Right ventricle myocardium superior (tissue), 1 donor: ENCODE measurements around the gene DSCAML1. TPM values are rescaled to one million over a fixed set of nuclear protein-coding genes. Genes with fewer than 3 reads are reported as not detected.

Experiments used
- ATAC-seq: fragments of 200-7000 bp; cut with Tn5 transposase; one replicate; pipeline ENCODE4 v1.9.1; 2020; ENCODE audit warnings: mild to moderate bottlenecking; ENCODE audit not compliant: poor library complexity
- DNase-seq: peaks from one replicate; pipeline ENCODE4 v3.0.0-alpha.2; 2020
- intact Hi-C: fragments of 100-400 bp; cut with DNase I; formaldehyde crosslinking; loops from one replicate; pipeline ENCODE4 v1.11.2; 2022
- total RNA-seq: library from RNA; stranded (reverse); fragmentation: NEBNext Ultra II Directional; extraction: Animal tissue kit (Norgen Biotek cat#: 25700); gene quantifications from one replicate; pipeline ENCODE4 v1.2.1, GENCODE V29; 2021
- donor health status: DM: no; HTN: yes; CAD: no; lungs with severe emphysema.

The DSCAML1 gene
- total RNA-seq, 1 donor from 2014 or later: 0.83 TPM

DNA sequence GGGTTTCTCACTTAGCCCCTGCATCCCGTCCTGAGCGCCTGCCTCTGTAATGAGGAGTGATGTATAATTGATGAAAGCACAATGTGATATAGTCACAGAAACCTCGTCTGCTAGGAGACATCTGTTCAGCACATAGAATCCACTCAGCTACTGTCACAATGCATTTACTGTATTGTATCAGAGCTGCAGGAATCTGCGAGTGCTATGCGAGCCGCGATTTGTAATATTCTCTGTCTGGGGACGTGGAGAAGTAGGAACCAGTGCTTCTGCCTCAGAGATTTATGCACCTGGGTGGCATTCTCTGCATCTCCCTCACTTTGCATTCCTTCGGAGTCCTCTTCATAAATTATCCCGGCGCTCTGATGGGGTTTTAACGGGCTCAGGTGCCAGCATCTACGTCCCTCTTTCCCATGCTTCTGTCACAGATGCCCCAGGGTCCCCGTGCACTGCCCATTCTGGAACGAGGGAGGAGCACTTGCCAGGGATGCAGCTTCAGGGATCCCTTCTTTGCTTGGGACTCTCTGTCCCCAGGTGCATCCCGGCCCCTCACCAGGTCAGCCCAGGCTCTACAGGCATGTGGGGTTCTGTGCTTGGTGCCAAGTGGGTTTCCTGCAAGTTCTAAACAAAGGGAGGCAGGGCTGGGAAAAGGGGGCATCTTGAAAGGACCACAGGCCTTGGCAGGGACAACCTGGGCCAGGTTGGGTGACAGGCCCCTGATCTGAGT, 205.5 kb downstream of the DSCAML1 start:
- ATAC-seq (no peak), DNase-seq (no peak)
- intact Hi-C loops: no loop called here

DNA sequence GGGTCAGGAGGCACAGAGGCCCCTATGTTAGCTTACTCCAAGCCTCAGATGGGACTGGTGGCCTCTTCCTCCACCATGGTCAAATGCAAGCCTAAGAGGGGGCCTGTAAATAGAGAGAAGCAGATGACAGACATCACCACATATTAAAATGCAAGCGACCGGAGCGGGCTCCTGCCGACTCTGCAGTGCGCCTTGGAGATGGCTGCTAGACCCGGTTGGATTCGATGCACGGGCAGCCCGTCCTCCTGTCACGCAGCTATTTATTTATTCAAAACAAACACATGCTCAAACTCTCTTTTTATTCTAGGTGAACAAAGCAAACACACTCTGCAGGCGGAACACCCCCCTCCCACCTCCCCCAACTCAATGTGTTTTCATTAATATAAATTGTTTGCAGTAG, 208.0 kb downstream of the DSCAML1 start:
- DNase-seq (no peak), ATAC-seq (no peak)
- intact Hi-C loops: no loop called here

DNA sequence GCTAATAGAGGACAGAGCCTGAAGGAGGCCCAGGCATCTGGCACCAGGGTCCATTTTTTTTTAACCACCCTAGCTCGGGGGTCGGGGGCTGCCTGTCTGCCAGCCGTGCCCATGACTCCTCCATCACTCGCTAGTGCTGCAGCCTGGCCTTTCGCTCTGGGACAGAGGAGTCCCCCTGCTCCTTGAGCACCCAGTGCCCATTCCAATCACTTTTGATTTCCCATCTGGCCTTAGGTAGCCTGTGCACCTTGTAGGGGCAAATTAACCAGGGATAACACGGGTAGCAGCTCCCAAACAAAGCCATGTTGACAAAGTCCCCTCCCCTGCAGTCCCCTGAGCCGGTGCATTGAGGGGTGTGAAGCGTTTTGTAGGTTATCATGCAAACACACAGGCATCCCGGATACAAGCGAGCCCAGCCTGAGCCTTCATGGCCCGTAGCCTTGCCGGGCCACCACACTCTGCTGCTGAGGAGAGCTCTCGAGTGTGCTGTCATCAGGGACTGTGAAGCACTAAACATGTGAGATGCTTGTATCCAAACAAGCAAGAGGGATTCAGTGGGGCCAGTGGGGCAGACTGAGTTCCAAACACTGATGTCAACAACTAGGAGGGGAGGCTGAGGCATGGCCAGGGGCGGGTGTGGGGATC, 208.7 kb downstream of the DSCAML1 start:
- ATAC-seq (no peak), DNase-seq (no peak)
- intact Hi-C loops: no loop called here

DNA sequence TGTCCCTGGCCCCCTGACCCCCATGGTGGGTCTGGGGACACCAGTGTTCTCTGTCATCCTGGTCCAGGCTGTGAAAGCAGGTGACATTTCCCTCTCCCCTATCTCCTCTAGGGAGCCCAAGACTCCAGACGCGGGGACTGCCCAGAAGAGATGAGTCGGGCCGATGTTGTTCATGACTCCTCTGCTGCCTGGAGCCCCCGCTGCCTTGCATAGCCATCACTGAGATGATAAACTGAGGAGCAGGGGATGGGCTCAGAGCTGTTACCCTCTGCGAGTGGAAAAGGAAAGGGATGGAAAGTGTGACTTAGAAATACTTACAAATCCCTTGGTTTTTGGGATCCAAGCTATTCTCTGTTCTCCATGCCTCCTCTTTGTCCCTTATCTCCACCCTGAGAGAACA, 209.6 kb downstream of the DSCAML1 start:
- intact Hi-C loops: no loop called here
- ATAC-seq: no peak

DNA sequence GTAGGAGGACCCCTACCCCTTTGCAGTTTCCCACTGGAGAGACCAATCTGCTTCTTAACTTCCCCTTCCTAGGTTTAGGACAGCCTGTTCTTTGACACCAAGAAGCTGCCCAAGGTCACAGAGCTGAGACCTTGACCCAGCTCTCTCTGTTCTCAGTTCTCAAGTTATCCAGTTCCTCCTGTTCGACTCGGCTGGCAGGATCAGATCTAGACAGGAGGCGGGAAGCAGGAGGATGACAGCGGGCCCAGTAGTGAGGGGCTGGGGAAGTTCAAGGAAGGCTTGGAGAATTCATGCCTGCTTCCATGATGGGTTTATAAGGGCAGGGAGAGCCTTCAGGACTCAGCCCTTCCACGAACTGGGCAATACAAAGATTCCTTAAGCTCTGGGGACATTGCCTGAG, 210.6 kb downstream of the DSCAML1 start:
- DNase-seq (no peak), ATAC-seq (no peak)
- intact Hi-C loops: no loop called here

More for the DNA sequence above, 209.6 kb downstream of the DSCAML1 start:
- DNase-seq: no peak

DNA sequence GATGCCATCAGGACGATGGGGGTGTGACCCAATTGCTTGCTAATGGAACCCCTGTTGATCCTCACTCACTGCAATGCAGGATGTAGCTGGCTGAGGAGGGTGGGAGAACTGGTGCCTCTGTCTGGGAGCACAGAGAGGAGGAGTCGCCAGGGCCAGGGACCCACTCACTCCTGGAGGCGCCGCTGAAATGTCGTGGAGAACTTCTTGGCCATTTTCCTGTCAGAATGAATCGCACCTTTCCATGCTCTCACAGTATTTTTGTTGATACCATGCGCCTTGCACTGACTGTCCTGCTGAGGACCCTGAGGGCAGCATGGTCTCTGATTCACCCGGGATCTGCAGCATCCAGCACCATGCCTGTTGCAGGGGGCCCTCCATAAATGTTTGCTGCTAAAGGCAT, 211.4 kb downstream of the DSCAML1 start:
- intact Hi-C loops: no loop called here
- DNase-seq: no peak
- no peak for ATAC-seq

DNA sequence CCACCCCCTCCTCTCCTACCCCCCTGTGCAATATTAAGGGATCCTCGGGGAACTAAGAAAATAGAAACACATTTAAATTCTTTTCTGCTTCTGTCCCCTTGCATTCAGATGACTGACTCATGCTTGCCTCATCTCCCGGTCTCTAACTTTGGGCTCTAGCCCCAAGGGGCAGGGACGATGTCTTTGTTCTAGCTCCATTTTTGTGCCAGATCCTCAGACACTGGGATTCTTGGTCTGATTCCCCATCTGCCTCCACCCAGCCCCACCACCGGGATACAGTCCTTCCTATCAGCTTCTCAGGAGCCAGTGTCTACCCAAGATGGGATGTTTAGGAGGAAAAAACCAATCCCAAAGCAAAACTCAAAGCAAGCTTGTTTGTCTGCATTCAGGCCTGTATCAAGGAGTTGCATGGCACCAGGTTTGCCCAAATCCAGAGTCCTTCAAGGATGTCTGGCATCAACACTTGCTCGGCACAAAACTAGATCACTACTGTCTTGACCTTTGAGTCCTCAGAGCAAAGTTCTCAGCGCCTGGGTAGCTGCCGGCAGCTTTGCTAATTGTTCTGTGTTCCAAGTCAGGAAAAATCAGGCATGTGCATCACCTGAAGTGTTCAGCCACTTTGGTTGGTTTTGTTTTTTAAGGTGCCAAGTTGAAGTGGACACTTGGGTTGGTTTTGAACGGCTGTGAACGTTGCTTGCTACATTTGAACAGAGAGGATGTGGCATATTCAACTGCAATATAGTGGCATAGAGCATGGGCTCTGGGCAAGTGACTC, 212.8 kb downstream of the DSCAML1 start:
- no peak for ATAC-seq
- no peak for DNase-seq

DNA sequence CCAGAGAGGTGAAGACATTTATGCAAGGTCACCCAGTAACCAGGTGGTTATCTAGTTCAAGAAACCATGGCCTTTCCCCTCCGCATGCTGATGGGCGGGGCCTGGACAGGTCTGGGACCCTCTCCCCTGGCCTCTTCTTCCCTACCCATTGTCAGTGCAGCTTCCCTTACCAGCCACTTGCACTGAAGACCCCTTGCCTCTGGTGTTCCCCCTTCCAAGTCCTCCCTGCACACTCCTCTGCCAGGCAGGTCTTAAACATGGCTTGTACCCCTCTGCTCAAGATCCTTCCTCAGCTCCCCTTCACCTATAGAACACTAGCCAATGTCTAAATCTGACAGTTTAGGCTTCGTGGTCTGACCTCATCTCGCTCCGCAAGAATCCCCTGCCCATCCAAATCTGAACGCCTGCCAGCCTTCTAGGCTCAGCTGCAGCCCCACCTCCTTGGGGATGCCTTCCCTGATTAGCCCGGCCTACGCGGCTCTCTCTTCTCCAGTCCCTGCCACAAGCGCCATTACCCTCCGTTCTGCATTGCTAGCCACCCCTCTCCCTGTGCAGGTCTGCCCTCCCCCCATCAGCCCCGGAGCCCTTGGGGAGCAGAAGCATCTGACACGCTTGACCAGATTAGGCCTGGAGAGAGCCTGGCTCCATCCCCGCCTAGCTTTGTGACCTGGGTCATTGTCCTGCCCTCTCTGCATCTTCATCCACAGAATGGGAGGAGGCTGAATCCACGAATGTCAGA, 213.8 kb downstream of the DSCAML1 start:
- peak; percentile 41 for ATAC-seq
- intact Hi-C loops: no loop called here
- DNase-seq: peak; percentile 63

More for the DNA sequence above, 212.8 kb downstream of the DSCAML1 start:
- intact Hi-C loops: no loop called here

DNA sequence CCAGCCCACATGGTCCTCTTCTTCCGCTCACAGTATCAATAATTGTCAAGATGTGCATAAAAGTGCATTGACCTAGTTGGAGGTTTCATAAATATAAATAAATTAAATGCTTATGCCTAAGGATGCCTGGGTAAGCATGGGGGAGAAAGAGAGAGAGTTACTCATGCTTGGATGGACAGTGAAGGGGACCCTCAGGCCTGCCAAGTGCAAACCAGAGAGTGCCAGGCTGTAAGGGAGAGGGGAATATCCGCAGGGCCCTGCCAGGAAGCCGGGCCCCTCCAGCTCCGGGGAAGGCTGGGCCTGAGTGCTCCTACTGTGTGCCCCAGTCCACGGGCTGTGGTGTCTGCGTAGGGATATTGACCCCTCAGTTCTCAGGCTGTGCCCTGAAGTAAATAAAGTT, 214.6 kb downstream of the DSCAML1 start:
- intact Hi-C loops: no loop called here
- ATAC-seq (no peak), DNase-seq (no peak)

DNA sequence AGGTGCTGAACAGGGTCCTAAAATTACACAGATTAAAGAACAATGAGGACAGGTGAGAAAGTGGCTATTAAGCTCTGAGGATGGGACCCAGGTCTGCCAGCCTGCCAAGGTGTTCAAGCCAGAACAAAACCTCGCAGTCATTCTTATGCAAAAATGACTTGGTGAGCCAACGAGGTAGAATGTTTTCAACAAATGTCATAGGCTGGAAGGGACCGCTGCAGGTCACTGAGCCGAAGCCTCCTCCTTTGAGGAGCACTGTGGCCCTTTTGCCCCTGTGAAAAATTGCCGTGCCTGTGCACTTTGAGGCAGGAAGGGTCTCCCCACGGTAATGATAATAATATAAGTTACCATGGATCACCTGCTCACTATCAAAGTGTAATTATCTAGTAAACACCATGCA, 216.2 kb downstream of the DSCAML1 start:
- intact Hi-C loops: no loop called here
- ATAC-seq (no peak), DNase-seq (no peak)

DNA sequence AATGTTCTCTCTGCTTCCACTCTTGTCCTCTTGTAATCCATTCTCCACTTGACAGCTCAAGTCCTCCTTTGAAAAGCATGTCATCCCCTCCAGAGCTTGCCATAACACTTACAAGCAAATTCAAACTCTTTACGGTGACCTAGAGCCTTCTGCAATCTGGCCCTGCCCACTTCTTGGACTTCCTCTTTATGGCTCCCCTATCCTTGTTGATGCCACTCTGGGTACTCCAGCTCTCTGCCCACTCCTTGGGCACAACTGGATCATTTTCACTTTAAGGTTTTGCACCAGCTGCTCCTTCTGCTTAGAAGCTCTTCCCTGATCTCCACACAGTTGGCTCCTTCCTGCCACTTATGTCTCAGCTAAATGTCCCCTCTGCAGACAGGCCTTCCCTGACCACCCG, 217.9 kb downstream of the DSCAML1 start:
- no peak for DNase-seq
- ATAC-seq: no peak
- intact Hi-C loops: no loop called here

DNA sequence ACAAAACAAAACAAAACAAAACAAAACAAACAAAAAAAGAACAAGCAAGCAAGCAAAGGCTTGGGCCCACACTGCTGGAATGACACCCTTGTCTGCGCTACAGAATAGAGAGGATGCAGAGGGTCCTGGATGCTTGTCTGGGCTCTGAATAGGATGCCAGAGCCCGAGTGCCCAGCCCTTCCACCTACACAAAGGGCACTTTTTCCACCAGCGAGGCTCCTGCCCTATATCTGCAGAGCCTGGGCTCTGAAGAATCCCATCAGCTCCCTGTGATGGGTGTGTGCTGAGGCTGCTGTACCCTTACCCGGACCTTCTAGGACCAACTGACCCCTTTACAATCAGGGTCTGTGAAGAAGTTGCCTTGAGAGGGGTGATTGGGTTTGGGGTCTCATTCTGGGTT, 221.2 kb downstream of the DSCAML1 start:
- intact Hi-C loops: no loop called here
- peak; percentile 10 for DNase-seq
- no peak for ATAC-seq

DNA sequence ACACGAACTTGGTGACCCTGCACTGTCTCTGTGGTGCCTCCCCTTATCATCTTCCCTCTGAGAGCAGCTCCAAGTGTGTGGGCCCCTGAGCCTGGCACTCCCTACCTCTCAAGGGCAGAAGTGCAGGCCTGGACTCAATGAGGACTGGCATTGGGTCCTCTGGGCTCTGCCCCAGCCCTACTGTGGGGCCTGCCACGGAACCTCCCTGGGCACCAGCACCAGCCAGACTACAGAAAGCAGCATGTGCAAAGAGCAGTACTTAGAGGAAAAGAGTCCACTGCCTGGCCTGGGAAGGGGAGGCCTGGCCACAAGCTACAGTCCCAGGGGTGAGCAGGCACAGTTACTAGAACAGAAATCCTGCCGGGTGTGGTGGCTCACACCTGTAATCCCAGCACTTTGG, 222.5 kb downstream of the DSCAML1 start:
- no peak for DNase-seq
- intact Hi-C loops: no loop called here
- no peak for ATAC-seq

DNA sequence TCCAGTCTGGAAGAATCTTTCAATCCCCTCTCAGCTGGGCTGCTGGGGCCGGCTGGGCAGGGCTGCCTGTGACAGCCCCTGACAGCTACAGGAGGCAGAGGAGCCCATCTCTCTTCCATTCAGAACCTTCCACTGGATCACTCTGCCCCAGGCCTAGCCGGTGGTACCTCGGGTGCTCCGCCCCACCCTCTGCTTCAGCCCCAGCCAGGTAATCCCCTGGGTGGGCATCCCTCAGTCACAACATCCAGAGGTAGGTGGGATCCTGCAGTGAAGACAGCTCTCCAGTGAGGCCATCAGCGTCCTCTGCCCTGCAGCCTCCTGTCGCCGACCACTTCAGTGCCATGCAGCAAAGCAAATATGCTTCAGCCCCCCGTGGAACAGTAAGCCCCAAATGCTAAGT, 223.7 kb downstream of the DSCAML1 start:
- intact Hi-C loops: no loop called here
- ATAC-seq (no peak), DNase-seq (no peak)

DNA sequence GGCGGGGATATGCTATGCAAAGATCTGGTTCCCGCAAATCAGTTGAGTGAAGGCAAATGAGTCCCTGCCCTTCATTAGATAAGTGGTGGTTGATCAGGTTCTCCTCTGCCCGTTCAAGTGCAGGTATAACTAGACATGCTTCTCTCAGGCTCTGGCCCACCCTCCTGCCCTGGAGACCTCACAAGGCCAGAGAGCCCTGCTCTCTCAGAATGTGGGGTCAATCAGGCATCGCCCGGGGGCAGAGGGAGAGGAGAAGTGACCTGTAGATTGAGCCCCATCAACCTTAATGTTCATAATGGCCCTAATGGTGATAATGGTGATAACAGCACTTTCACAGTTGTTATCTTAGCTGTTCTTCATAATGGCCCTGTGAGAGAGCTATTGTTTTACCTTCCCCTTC, 224.3 kb downstream of the DSCAML1 start:
- DNase-seq (no peak), ATAC-seq (no peak)
- intact Hi-C loops: no loop called here

DNA sequence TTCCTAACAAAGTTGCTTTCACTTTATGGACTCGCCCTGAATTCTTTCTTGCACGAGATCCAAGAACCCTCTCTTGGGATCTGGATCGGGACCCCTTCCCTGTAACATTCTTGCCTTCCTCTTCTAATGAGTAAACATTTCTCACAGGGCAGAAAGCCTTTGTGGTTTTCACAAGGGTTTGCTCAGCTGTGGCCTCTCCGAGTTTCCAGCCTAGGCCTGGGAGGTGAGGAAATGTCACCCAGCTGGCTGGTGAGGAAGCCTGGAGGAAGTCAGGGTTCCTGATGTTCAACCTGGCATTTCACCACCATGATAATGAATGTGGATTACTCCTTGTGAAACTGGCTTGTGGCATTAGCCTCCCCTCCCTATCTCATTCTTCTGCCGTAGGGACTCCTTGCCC, 224.9 kb downstream of the DSCAML1 start:
- DNase-seq (no peak), ATAC-seq (no peak)
- intact Hi-C loops: no loop called here

DNA sequence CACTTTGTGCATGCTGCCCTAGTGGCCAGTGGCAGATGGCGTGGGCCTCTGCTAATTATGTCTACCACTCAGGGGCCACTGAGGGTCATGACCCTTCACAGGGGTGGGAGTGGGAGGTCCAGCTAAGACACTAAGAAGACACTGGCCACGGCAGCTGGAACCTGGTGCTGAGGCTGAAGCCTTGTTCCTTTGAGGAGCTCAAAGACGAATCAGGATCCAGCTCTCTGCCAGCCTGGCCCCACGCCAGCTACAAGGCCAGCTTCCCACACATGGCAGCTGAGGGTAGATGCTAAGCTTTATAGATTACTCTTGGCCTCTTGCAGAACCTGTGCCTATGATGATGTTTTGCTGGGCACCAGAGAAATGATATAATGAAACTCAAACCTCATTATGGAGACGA, 226.3 kb downstream of the DSCAML1 start:
- DNase-seq: peak; percentile 35
- intact Hi-C loops: no loop called here
- ATAC-seq: no peak

DNA sequence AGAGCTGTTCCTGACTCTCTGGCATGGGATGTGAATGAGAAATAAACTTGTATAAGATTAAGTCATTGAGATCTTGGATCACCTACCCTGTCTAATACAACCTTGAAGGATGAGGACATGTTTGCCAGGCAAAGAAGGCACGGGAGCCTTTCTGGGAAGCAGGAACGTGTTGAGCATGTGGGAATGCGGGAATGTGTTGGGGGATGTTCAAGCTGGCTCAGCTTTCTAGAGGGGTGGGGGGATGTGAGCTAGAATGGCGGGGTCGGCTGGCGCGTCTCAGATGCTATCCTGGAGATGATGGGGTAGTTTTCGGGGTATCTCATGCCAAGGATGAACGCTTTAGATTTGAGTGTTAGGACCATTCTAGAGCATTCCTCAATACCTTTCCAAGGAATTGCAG, 227.1 kb downstream of the DSCAML1 start:
- no peak for ATAC-seq
- intact Hi-C loops: no loop called here
- peak; percentile 1 for DNase-seq

DNA sequence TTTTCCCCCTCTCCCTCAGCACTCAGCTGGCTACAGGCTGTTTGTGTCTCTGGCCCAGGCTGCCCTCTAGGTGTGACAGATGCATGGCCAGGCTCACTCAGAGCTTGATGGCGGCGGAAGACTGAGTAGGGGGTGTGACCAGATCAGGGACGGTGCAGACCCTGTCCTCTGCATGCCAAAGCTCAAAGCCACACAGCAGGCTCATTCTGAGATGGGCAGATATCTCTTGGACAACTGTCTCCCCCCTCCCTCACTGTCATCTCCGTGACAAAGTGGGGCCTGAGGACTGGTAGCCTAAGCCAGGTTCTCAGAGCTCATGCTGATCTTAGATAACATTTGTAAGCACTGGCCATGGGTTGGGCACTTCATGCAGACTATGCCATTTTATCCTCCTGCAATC, 231.3 kb downstream of the DSCAML1 start:
- intact Hi-C loops: no loop called here
- ATAC-seq: no peak
- no peak for DNase-seq
